Cardiac fibroblast (primary cell): Measurements from ENCODE around the gene ZBTB7C.

Source experiments
- DNase-seq, 2 donors: peaks; one replicate each; pipeline versions ENCODE4 v3.0.0 to v3.0.0-alpha.2; 2010; ENCODE audit warnings: low read depth in 2 of 2
- H3K4me3 ChIP-seq, 2 donors: replicated peaks in 1 of 2; 1 replicate in 1 of 2; 2 replicates in 1 of 2; pipeline ENCODE4 v1.5.1; 2011; ENCODE audit warnings: low read depth in 2 of 2, low read length in 2 of 2, mild to moderate bottlenecking in 2 of 2, moderate library complexity in 1 of 2
- TF ChIP-seq, protein P1 (sequence below): IDR thresholded peaks from one replicate; pipeline ENCODE4 v1.5.1; 2011; ENCODE audit warnings: low read depth, mild to moderate bottlenecking, low read length, inconsistent platforms

The ZBTB7C gene

DNA sequence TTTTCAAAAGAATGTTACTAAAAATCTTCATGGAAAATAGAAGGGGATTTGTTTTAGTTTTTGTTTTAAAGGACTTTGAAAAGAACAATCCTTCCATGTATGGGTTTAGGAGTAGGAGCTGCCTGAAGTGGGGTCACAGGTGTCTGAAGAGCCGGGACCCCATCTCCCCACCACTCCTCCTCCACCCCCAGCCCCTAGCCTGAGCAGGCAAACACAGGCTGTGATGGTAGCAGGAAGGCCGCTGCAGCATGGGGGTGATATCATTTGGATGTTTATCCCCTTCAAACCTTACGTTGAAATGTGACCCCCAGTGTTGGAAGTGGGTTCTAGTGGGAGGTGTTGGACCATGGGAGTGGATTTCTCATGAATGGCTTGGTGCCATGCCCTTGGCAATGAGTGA lies 93.0 kb downstream of the ZBTB7C start:
- no peak for DNase-seq
- TF ChIP-seq, protein P1, sequence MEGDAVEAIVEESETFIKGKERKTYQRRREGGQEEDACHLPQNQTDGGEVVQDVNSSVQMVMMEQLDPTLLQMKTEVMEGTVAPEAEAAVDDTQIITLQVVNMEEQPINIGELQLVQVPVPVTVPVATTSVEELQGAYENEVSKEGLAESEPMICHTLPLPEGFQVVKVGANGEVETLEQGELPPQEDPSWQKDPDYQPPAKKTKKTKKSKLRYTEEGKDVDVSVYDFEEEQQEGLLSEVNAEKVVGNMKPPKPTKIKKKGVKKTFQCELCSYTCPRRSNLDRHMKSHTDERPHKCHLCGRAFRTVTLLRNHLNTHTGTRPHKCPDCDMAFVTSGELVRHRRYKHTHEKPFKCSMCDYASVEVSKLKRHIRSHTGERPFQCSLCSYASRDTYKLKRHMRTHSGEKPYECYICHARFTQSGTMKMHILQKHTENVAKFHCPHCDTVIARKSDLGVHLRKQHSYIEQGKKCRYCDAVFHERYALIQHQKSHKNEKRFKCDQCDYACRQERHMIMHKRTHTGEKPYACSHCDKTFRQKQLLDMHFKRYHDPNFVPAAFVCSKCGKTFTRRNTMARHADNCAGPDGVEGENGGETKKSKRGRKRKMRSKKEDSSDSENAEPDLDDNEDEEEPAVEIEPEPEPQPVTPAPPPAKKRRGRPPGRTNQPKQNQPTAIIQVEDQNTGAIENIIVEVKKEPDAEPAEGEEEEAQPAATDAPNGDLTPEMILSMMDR: no peak
- H3K4me3 ChIP-seq: no peak overlapping the region

DNA sequence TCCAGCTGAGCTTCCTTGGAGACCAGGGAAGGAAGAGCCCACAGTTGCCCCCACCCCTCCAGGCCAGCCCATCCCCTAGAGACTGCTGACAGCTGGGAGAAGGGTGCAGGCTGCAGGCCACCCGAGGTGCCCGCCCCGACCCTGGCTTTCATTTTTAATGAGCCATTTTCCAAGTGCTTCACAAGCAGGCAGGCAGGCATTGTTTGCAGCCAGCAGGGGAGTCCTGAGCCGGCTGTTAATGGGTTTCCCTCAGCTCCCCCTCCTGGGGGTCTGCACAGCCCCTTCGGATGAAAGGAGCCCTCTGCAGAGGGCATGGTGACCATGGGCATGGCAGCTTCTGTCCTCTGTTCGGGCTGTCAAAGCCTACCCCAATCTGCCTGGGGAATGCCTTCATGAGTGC lies 94.5 kb downstream of the ZBTB7C start:
- TF ChIP-seq, protein P1: no peak

DNA sequence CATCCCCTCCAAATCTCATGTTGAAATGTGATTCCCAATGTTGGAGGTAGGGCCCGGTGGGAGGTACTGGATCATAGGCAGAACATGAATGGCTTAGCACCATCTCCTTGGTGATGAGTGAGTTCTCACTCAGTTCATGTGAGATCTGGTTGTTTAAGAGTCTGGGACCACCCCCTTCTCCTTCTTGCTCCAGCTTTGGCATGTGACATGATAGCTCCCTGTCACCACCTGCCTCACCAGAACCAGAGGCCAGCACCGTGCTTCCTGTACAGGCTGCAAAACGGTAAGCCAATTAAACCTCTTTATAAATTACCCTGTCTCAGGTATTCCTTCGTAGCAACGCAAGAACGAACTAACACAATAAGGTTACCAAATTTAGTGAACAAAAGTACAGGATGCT lies 95.4 kb downstream of the ZBTB7C start:
- no peak overlapping the region for H3K4me3 ChIP-seq
- TF ChIP-seq, protein P1: no peak
- no peak for DNase-seq

More for the DNA sequence above, 94.5 kb downstream of the ZBTB7C start:
- no peak overlapping the region for H3K4me3 ChIP-seq
- DNase-seq: no peak

DNA sequence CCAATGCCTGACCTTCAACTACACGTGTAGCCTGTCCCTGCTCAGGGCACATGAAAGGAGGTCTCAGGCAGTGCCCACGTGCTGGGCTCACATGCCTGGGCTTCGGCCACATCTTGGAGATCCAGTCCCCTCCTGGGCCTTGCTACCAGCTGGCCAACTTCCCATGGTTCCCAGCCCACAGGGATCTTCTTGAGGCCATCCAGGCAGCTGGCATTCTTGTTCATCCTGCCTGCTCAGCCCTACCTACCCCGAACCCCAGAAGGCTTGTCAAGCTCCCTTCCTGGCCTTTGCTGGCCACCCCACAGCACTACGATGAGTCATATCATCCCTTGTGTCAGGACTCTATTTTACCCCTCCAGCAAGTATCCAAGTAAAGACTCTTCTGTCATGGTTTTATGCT lies 97.1 kb downstream of the ZBTB7C start:
- no peak overlapping the region for H3K4me3 ChIP-seq
- TF ChIP-seq, protein P1: no peak
- no peak for DNase-seq

DNA sequence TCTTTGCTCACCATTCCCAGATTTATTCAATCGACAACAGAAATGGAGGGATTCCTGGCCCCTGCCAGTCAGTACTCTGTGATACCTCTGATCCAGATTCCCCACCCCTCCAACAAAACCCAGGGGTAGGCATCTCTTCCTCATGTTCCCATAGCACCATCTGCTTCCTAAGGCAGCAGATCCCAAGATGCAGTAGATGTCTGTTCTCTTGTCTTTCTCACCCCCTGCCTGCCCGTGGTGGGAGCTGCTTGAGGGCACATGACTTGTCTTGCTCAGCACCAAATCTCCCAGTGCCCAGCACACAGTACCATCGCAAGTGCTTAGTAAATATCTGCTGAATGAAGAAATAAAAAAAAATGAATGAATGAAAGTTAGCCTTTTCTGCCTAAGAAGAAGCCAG lies 98.2 kb downstream of the ZBTB7C start:
- DNase-seq: no peak
- no peak overlapping the region for H3K4me3 ChIP-seq
- TF ChIP-seq, protein P1: no peak

DNA sequence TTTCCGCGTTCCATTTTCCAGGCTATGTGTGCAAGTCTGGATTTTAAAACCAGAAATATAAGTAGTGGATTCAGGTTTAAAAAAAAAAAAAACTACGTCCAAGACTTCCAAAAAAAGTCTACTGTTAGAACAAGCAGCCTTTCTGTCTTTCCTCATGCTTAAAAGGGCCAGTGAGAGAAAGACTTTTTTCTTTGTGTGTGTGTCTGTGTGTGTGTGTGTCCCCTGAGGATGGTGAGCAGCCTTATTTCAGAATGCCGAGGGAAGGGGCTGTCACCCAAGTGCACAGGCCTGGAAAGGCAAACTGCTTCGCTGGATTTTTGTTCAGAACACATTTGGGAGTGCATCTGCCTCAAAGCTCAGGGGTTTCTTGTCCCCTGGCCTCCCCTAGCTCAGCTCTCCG lies 98.8 kb downstream of the ZBTB7C start:
- DNase-seq: no peak
- no peak overlapping the region for H3K4me3 ChIP-seq
- TF ChIP-seq, protein P1: no peak
